Type B pancreatic cell (in vitro differentiated cells): ENCODE results near the gene ZNF22. TPM values are rescaled to one million over a fixed set of nuclear protein-coding genes. Genes with fewer than 3 reads are reported as not detected.

Experiments
- DNase-seq: peaks from one replicate; pipeline ENCODE4 v3.0.0; 2021; ENCODE audit warnings: mixed read lengths; ENCODE audit not compliant: unreplicated experiment; ENCODE audit errors: extremely low spot score
- H3K27ac Mint-ChIP-seq: 2 replicates; pipeline ENCODE4 v1.8.0; 2021; ENCODE audit warnings: mild to moderate bottlenecking, mixed read lengths
- H3K27me3 Mint-ChIP-seq: 2 replicates; pipeline ENCODE4 v1.8.0; 2021; ENCODE audit warnings: mixed read lengths
- H3K36me3 Mint-ChIP-seq: 2 replicates; pipeline ENCODE4 v1.8.0; 2021; ENCODE audit warnings: mixed read lengths
- H3K4me1 Mint-ChIP-seq: one replicate; pipeline ENCODE4 v1.8.0; 2021; ENCODE audit warnings: mixed read lengths; ENCODE audit not compliant: unreplicated experiment
- H3K4me3 Mint-ChIP-seq: 2 replicates; pipeline ENCODE4 v1.8.0; 2021; ENCODE audit warnings: mild to moderate bottlenecking, mixed read lengths
- H3K9me3 Mint-ChIP-seq: 2 replicates; pipeline ENCODE4 v1.8.0; 2021; ENCODE audit warnings: mixed read lengths
- CTCF ChIP-seq: fragments of 200-600 bp; sonication (generic); conservative IDR thresholded peaks from 2 replicates; pipeline ENCODE4 v1.5.0; 2021; ENCODE audit warnings: antibody characterized with exemption, mild to moderate bottlenecking
- total RNA-seq: library from RNA; stranded (reverse); gene quantifications from 2 replicates; pipeline ENCODE4 v1.2.1, GENCODE V29; 2021; ENCODE audit warnings: low replicate concordance

The ZNF22 gene
- total RNA-seq, 1 donor from 2014 or later, result 39.0 TPM

GRCh38 chr10:44974082-44974627 is 26.6 kb upstream of the ZNF22 start:
- no peak for DNase-seq
- Mint-ChIP-seq H3K9me3 (no peaks in the 10 kb centered on the region), H3K4me3 (no peak overlapping the region), H3K36me3 (peaks cover 16% of the 10 kb centered on the region), H3K27me3 (no peaks in the 10 kb centered on the region), H3K4me1 (peaks cover 22% of the 10 kb centered on the region), H3K27ac (no peak overlapping the region)
- no peak for TF ChIP-seq CTCF

GRCh38 chr10:44974628-44975430 is 25.9 kb upstream of the ZNF22 start:
- TF ChIP-seq CTCF, result peak; percentile 99
- Mint-ChIP-seq H3K9me3 (no peaks in the 10 kb centered on the region), H3K4me1 (peaks cover 27% of the 10 kb centered on the region), H3K27me3 (no peaks in the 10 kb centered on the region), H3K36me3 (peaks cover 13% of the 10 kb centered on the region), H3K4me3 (peak overlapping the region; percentile 70), H3K27ac (no peak overlapping the region)
- DNase-seq, result no peak

- H3K9me3 Mint-ChIP-seq, result no peaks in the 10 kb centered on the region
- H3K27me3 Mint-ChIP-seq, result no peaks in the 10 kb centered on the region
- H3K4me1 Mint-ChIP-seq, result peaks cover 29% of the 10 kb centered on the region
- H3K27ac Mint-ChIP-seq, result peak overlapping the region; percentile 71
- H3K4me3 Mint-ChIP-seq, result peak overlapping the region; percentile 81
- peaks cover 10% of the 10 kb centered on the region for H3K36me3 Mint-ChIP-seq
- no peak for DNase-seq
- TF ChIP-seq CTCF, result no peak
Measured at GRCh38 chr10:44975431-44976331, 25.0 kb upstream of the ZNF22 start.

- DNase-seq, result no peak
- Mint-ChIP-seq H3K4me1 (peaks cover 38% of the 10 kb centered on the region), H3K4me3 (peak overlapping the region; percentile 81)
Measured at GRCh38 chr10:44976352-44977198, 24.1 kb upstream of the ZNF22 start.

More at GRCh38 chr10:44976352-44977198, 24.1 kb upstream of the ZNF22 start:
- peak overlapping the region; percentile 71 for H3K27ac Mint-ChIP-seq
- peaks cover 8% of the 10 kb centered on the region for H3K36me3 Mint-ChIP-seq
- H3K9me3 Mint-ChIP-seq, result no peaks in the 10 kb centered on the region
- no peaks in the 10 kb centered on the region for H3K27me3 Mint-ChIP-seq
- TF ChIP-seq CTCF, result no peak
